ENCODE results near the gene SMG6. TPM values are rescaled to one million over a fixed set of nuclear protein-coding genes. Genes with fewer than 3 reads are reported as not detected.

Gene SMG6
- total RNA-seq, 1 experiment from 2014 or later, result 28.6 TPM

DNA sequence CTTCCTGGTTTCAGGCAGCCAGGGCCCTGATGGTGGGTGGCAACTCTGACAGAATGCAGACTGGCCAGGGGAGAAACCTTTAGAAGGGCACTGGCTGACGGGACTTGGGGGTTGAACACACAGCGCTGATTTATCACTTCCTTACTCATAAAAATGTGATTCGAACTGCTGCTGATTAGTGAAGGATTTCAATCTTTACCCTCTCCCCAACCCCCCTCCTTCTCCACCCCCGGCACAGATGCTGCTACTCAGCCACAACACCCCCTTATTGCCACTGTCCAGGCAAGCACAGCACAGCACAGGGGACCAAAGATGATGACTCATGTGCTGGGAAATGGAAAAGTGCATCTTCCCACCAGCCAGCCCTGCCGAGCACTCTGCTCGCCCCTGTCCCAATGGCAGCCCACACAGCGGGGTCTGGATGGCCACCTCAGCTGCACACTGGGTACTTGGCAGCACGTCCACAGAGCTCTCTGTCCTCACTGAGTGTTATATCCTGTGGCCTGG, 70.1 kb downstream of the SMG6 start:
- Histone ChIP-seq H3K4me2 (ENCODE audit: insufficient read depth, insufficient read length, low read length) (no peak overlapping the region), H3K79me2 (ENCODE audit: insufficient read depth, low read length) (no peaks in the 10 kb centered on the region), H3K14ac (ENCODE audit: insufficient read depth, low read length) (no peak overlapping the region), H3K4me1 (ENCODE audit: insufficient read depth, low read length) (no peaks in the 10 kb centered on the region), H2AK5ac (ENCODE audit: insufficient read length, low read length) (no peak overlapping the region), H3K9ac (ENCODE audit: extremely low read depth, insufficient read length, low read length) (no peak overlapping the region), H3K4ac (ENCODE audit: low read depth, low read length) (no peak overlapping the region), H2BK15ac (ENCODE audit: low read depth, low read length) (no peak overlapping the region), H4K8ac (replicated peaks; ENCODE audit: insufficient read length, low read depth, low read length) (no peak overlapping the region), H3K27ac (ENCODE audit: insufficient read length, low read depth, low read length) (no peak overlapping the region), H2BK12ac (ENCODE audit: insufficient read length, low read depth, low read length) (no peak overlapping the region), H3K23ac (ENCODE audit: insufficient read length, low read depth, low read length) (no peak overlapping the region), H4K91ac (ENCODE audit: insufficient read length, low read depth, low read length) (no peak overlapping the region), H3K79me1 (ENCODE audit: insufficient read depth, low read depth, low read length, poor library complexity, severe bottlenecking) (no peaks in the 10 kb centered on the region), H4K5ac (ENCODE audit: insufficient read length, low read depth, low read length) (no peak overlapping the region), H3K27me3 (ENCODE audit: insufficient read depth, low read length) (no peaks in the 10 kb centered on the region), H2BK20ac (ENCODE audit: low read depth, low read length, poor library complexity, severe bottlenecking) (no peak overlapping the region), H3T11ph (ENCODE audit: low read length) (no peak overlapping the region), H2AFZ (ENCODE audit: low read length) (no peak overlapping the region), H3K23me2 (ENCODE audit: insufficient read length, low read depth, low read length, poor library complexity, severe bottlenecking) (no peaks in the 10 kb centered on the region), H4K20me1 (ENCODE audit: control insufficient read depth, insufficient read depth, insufficient read length) (no peaks in the 10 kb centered on the region), H3K9me3 (ENCODE audit: control insufficient read depth, low read depth, low read length) (no peaks in the 10 kb centered on the region), H2BK120ac (ENCODE audit: low read depth, low read length, poor library complexity, severe bottlenecking) (no peak overlapping the region), H2BK5ac (ENCODE audit: insufficient read length, low read length) (no peak overlapping the region), H3K56ac (ENCODE audit: insufficient read length, low read depth, low read length) (no peak overlapping the region), H3K18ac (ENCODE audit: insufficient read length, low read depth, low read length) (no peak overlapping the region)
- Mint-ChIP-seq H3K27ac (peak overlapping the region in 1 of 3 experiments; percentile 94; a peak in 2 of 7 replicates), H3K27me3 (ENCODE audit: low read depth) (no peaks in the 10 kb centered on the region), H3K36me3 (ENCODE audit: insufficient read depth in 1 of 3, low read depth in 3 of 3) (peaks cover 0 to 18% (median 9%) of the 10 kb centered on the region in 3 experiments; a peak in 4 of 7 replicates), H3K4me1 (peaks cover 2% of the 10 kb centered on the region in 2 experiments; a peak in 2 of 4 replicates), H3K4me3 (no peak overlapping the region), H3K9me3 (no peaks in the 10 kb centered on the region)
- WGBS (ENCODE audit: extremely low coverage, insufficient read length, low lambda C conversion rate), result no CpG with 5 or more reads among the region's 8 CpGs
- TF ChIP-seq, protein P1, sequence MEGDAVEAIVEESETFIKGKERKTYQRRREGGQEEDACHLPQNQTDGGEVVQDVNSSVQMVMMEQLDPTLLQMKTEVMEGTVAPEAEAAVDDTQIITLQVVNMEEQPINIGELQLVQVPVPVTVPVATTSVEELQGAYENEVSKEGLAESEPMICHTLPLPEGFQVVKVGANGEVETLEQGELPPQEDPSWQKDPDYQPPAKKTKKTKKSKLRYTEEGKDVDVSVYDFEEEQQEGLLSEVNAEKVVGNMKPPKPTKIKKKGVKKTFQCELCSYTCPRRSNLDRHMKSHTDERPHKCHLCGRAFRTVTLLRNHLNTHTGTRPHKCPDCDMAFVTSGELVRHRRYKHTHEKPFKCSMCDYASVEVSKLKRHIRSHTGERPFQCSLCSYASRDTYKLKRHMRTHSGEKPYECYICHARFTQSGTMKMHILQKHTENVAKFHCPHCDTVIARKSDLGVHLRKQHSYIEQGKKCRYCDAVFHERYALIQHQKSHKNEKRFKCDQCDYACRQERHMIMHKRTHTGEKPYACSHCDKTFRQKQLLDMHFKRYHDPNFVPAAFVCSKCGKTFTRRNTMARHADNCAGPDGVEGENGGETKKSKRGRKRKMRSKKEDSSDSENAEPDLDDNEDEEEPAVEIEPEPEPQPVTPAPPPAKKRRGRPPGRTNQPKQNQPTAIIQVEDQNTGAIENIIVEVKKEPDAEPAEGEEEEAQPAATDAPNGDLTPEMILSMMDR (conservative IDR thresholded peaks at IDR 0.05), result no peak
- DNase-seq, result no peak
